PC-3 (cell line): ENCODE measurements around the gene ZMYND19. TPM values are rescaled to one million over a fixed set of nuclear protein-coding genes. Genes with fewer than 3 reads are reported as not detected.

Experiments used
- ATAC-seq: fragments of 200-7000 bp; cut with Tn5 transposase; 2 replicates; pipeline ENCODE4 v1.9.1; 2020; ENCODE audit warnings: mild to moderate bottlenecking, moderate library complexity
- BruUV-seq: library from RNA; stranded (reverse); fragments of 400-500 nt; replicated peaks from 2 replicates; lab custom pipeline; 2021; lab: Mats Ljungman, UMichigan
- CTCF ChIA-PET: fragments of 300-600 bp; sonication (Branson Sonifier 250); formaldehyde crosslinking; loops from one replicate; lab custom pipeline; 2022; ENCODE audit warnings: antibody characterized with exemption; lab: Charles Lee
- POLR2A ChIA-PET: fragments of 300-600 bp; sonication (Branson Sonifier 250); formaldehyde crosslinking; loops from one replicate; lab custom pipeline; 2022; ENCODE audit warnings: antibody characterized with exemption; ENCODE audit not compliant: unreplicated experiment; lab: Charles Lee
- DNase-seq: peaks from one replicate; pipeline ENCODE4 v3.0.0-alpha.2; 2015
- H2AFZ ChIP-seq: fragments of 300-600 bp; sonication (generic); 2 replicates; pipeline ENCODE4 v1.6.0; 2016; ENCODE audit warnings: antibody characterized with exemption, low read length
- H3F3A ChIP-seq: fragments of 300-600 bp; sonication (generic); one replicate; pipeline ENCODE4 v1.6.0; 2017; ENCODE audit warnings: antibody characterized with exemption, low read length, control low read depth, mild to moderate bottlenecking; ENCODE audit not compliant: unreplicated experiment
- H3K27ac ChIP-seq: fragments of 300-600 bp; sonication (generic); 2 replicates; pipeline ENCODE4 v1.5.1; 2016; ENCODE audit warnings: mild to moderate bottlenecking, low read length
- H3K27me3 ChIP-seq: fragments of 300-600 bp; sonication (generic); 2 replicates; pipeline ENCODE4 v1.6.1; 2016; ENCODE audit warnings: low read length, mixed read lengths
- H3K36me3 ChIP-seq: fragments of 300-600 bp; sonication (generic); 2 replicates; pipeline ENCODE4 v1.6.1; 2016; ENCODE audit warnings: low read depth, mixed run types, low read length, mixed read lengths
- H3K4me1 ChIP-seq: fragments of 300-600 bp; sonication (generic); 2 replicates; pipeline ENCODE4 v1.5.1; 2016; ENCODE audit warnings: low read length; ENCODE audit not compliant: insufficient read depth
- H3K4me2 ChIP-seq: fragments of 300-600 bp; sonication (generic); 2 replicates; pipeline ENCODE4 v1.6.0; 2016; ENCODE audit warnings: low read length
- H3K4me3 ChIP-seq: fragments of 300-600 bp; sonication (generic); 2 replicates; pipeline ENCODE4 v1.5.1; 2016; ENCODE audit warnings: mild to moderate bottlenecking, low read length, mixed read lengths
- H3K79me2 ChIP-seq: fragments of 300-600 bp; sonication (generic); 2 replicates; pipeline ENCODE4 v1.6.1; 2017; ENCODE audit warnings: low read length, mixed read lengths
- H3K9ac ChIP-seq: fragments of 300-600 bp; sonication (generic); 2 replicates; pipeline ENCODE4 v1.6.0; 2016; ENCODE audit warnings: mild to moderate bottlenecking, low read length
- H3K9me2 ChIP-seq: fragments of 300-600 bp; sonication (generic); replicated peaks from 2 replicates; pipeline ENCODE4 v1.6.1; 2016; ENCODE audit warnings: mixed run types, low read length, mixed read lengths
- H3K9me3 ChIP-seq: fragments of 300-600 bp; sonication (generic); 2 replicates; pipeline ENCODE4 v1.6.1; 2016; ENCODE audit warnings: low read length, mixed read lengths
- H4K20me1 ChIP-seq: fragments of 300-600 bp; sonication (generic); 2 replicates; pipeline ENCODE4 v1.6.1; 2016; ENCODE audit warnings: low read length, mixed read lengths
- CTCF ChIP-seq: fragments of 300-600 bp; sonication (generic); conservative IDR thresholded peaks from 2 replicates; pipeline ENCODE4 v1.5.1; 2017; ENCODE audit warnings: antibody characterized with exemption, low read depth, mild to moderate bottlenecking, low read length
- EZH2 ChIP-seq: fragments of 300-600 bp; sonication (generic); IDR thresholded peaks from one replicate; pipeline ENCODE4 v1.6.1; 2017; ENCODE audit warnings: antibody characterized with exemption, mild to moderate bottlenecking, low read length; ENCODE audit not compliant: unreplicated experiment
- EZH2phosphoT487 ChIP-seq: fragments of 300-600 bp; sonication (generic); IDR thresholded peaks from 2 replicates; pipeline ENCODE4 v1.6.1; 2018; ENCODE audit warnings: mild to moderate bottlenecking, antibody characterized with exemption, low read length, borderline replicate concordance
- intact Hi-C: fragments of 100-400 bp; cut with micrococcal nuclease; formaldehyde crosslinking; loops from 2 replicates; pipeline ENCODE4 v1.9.0; 2023
- total RNA-seq: library from RNA; depleted of rRNA; stranded (reverse); fragments of >200 nt; gene quantifications from 2 replicates; pipeline ENCODE4 v1.2.3, GENCODE V29; 2014

The ZMYND19 gene
- total RNA-seq, 1 experiment from 2014 or later, result 39.5 TPM

GRCh38 chr9:137586854-137587253 is 3.5 kb downstream of the ZMYND19 start:
- Histone ChIP-seq H3K9ac (no peak overlapping the region), H3K9me3 (no peaks in the 10 kb centered on the region), H3K4me3 (no peak overlapping the region), H3K4me2 (no peak overlapping the region), H3K27ac (no peak overlapping the region), H3K36me3 (peaks cover 10% of the 10 kb centered on the region; the same call in 1 of the 2 replicates), H3K4me1 (0 out of 2 replicates have a peak, but pooled peaks cover 9% of the 10 kb centered on the region), H3F3A (no peaks in the 10 kb centered on the region), H3K79me2 (peaks cover 21% of the 10 kb centered on the region), H2AFZ (no peak overlapping the region), H3K9me2 (no peaks in the 10 kb centered on the region), H4K20me1 (0 out of 2 replicates have a peak, but pooled peaks cover 8% of the 10 kb centered on the region), H3K27me3 (no peaks in the 10 kb centered on the region)
- ATAC-seq (no peak), DNase-seq (no peak)
- no peak for TF ChIP-seq CTCF
- no peak for TF ChIP-seq EZH2phosphoT487
- BruUV-seq, result no TSS peak
- intact Hi-C loops, result no loop called here
- ChIA-PET CTCF (no interaction called here), POLR2A (no interaction called here)

- no peaks in the 10 kb centered on the region for H3K9me2 ChIP-seq
- no peak overlapping the region for H2AFZ ChIP-seq
- intact Hi-C loops, result no loop called here
- H3K9me3 ChIP-seq, result no peaks in the 10 kb centered on the region
- no peak overlapping the region for H3K9ac ChIP-seq
- ATAC-seq, result no peak
- DNase-seq, result no peak
- no peak overlapping the region for H3K4me3 ChIP-seq
- H3F3A ChIP-seq, result no peaks in the 10 kb centered on the region
- no TSS peak for BruUV-seq
- no peak overlapping the region for H3K27ac ChIP-seq
- 0 out of 2 replicates have a peak, but pooled peaks cover 4% of the 10 kb centered on the region for H4K20me1 ChIP-seq
- H3K36me3 ChIP-seq, result peaks cover 10% of the 10 kb centered on the region; the same call in 1 of the 2 replicates
- no peak for TF ChIP-seq EZH2
- TF ChIP-seq CTCF, result no peak
- peaks cover 12% of the 10 kb centered on the region for H3K79me2 ChIP-seq
- ChIA-PET CTCF (no interaction called here), POLR2A (no interaction called here)
- H3K4me1 ChIP-seq, result peaks cover 7% of the 10 kb centered on the region; the same call in 1 of the 2 replicates
- H3K4me2 ChIP-seq, result no peak overlapping the region
- H3K27me3 ChIP-seq, result no peaks in the 10 kb centered on the region
These were observed 6.4 kb downstream of the ZMYND19 start for GRCh38 chr9:137583957-137584356.

- BruUV-seq, result no TSS peak
- POLR2A ChIA-PET, result no interaction called here
These were observed 7.0 kb downstream of the ZMYND19 start for GRCh38 chr9:137583347-137583746.

More at GRCh38 chr9:137583347-137583746, 7.0 kb downstream of the ZMYND19 start:
- no peak overlapping the region for H3K4me2 ChIP-seq
- H3K4me3 ChIP-seq, result no peak overlapping the region
- H3K9me2 ChIP-seq, result no peaks in the 10 kb centered on the region
- H3K27me3 ChIP-seq, result no peaks in the 10 kb centered on the region
- peaks cover 9% of the 10 kb centered on the region; the same call in 1 of the 2 replicates for H3K36me3 ChIP-seq
- no peak for ATAC-seq
- TF ChIP-seq EZH2, result no peak
- no peak for DNase-seq
- no peak overlapping the region for H3K27ac ChIP-seq
- H3K9ac ChIP-seq, result no peak overlapping the region
- CTCF ChIA-PET, result no interaction called here
- peaks cover 9% of the 10 kb centered on the region for H3K79me2 ChIP-seq
- no peaks in the 10 kb centered on the region for H4K20me1 ChIP-seq
- no peak overlapping the region for H2AFZ ChIP-seq
- peaks cover 4% of the 10 kb centered on the region; the same call in 1 of the 2 replicates for H3K4me1 ChIP-seq
- intact Hi-C loops, result no loop called here
- no peaks in the 10 kb centered on the region for H3K9me3 ChIP-seq
- no peaks in the 10 kb centered on the region for H3F3A ChIP-seq
